Prostate gland (tissue), 2 donors: ENCODE measurements around the gene CORIN.

Experiments
- CTCF ChIP-seq, 4 experiments: fragments of 200-600 bp in 2 of 4; fragments of 450-650 bp in 2 of 4; sonication (generic) in 2 of 4; IDR thresholded peaks; 1 replicate in 3 of 4; 2 replicates in 1 of 4; pipeline ENCODE4 v1.5.1; 2016 to 2019; ENCODE audit warnings: antibody characterized with exemption in 4 of 4, mild to moderate bottlenecking in 2 of 4, moderate library complexity in 2 of 4
- POLR2A ChIP-seq: fragments of 450-650 bp; IDR thresholded peaks from one replicate; pipeline ENCODE4 v1.6.1; 2016; ENCODE audit warnings: antibody characterized with exemption, mild to moderate bottlenecking

GRCh38 chr4:47863486-47863885 is 25.6 kb upstream of the CORIN start:
- TF ChIP-seq CTCF (IDR thresholded peaks at IDR 0.05) (no peak), POLR2A (no peak)
